Pancreas (tissue), 10 donors: ENCODE measurements around the gene DMKN. TPM values are rescaled to one million over a fixed set of nuclear protein-coding genes. Genes with fewer than 3 reads are reported as not detected.
"Not testable (repeated sequence)": the region's sequence is repeated elsewhere in the genome, so short reads cannot be mapped to it uniquely, and the experiment has no call there.

Experiments used
- ATAC-seq, 4 donors: fragments of 200-7000 bp; cut with Tn5 transposase; one replicate each; pipeline versions ENCODE4 v1.8.0 to v1.9.1; 2020; ENCODE audit warnings: mild to moderate bottlenecking in 4 of 4, moderate library complexity in 4 of 4
- DNase-seq, 6 donors: peaks; one replicate each; pipeline ENCODE4 v3.0.0-alpha.2; 2020
- FAIRE-seq: peaks from 2 replicates; lab custom pipeline; 2012; peaks lifted over from hg19 to GRCh38; lab: Jason Lieb, UNC
- H3K27ac ChIP-seq, 4 donors: fragments of 200-600 bp; sonication (generic); 1 replicate in 3 of 4; 2 replicates in 1 of 4; pipeline versions ENCODE4 v1.5.0 to v1.8.0; 2020
- H3K27me3 ChIP-seq, 4 donors: fragments of 200-600 bp; one replicate each; pipeline ENCODE4 v1.8.0; 2021
- H3K36me3 ChIP-seq, 3 donors: fragments of 200-600 bp; sonication (generic) in 1 of 3; one replicate each; pipeline versions ENCODE4 v1.5.0 to v1.8.0; 2020 to 2021
- H3K4me1 ChIP-seq, 3 donors: fragments of 200-600 bp; one replicate each; pipeline ENCODE4 v1.8.0; 2021
- H3K4me3 ChIP-seq, 4 donors: fragments of 200-600 bp; sonication (generic) in 2 of 4; one replicate each; pipeline versions ENCODE4 v1.5.0 to v1.8.0; 2020 to 2021
- H3K9me3 ChIP-seq, 4 donors: fragments of 200-600 bp; one replicate each; pipeline ENCODE4 v1.8.0; 2021
- WGBS, 2 donors: extraction: QIAGEN DNeasy Blood & Tissue Kit; methylation state at CpG; one replicate each; pipeline ENCODE4 v1.1.7; 2013; 5-methylcytosine and 5-hydroxymethylcytosine counted together
- intact Hi-C, 3 donors: fragments of 100-400 bp; cut with DNase I; formaldehyde crosslinking; loops; one replicate each; pipeline versions ENCODE4 v1.11.1 to v1.14.2; 2022
- polyA plus RNA-seq, 2 donors: library from polyadenylated mRNA; stranded (reverse); fragments of 200-250 nt; gene quantifications; one replicate each; pipeline ENCODE4 v1.2.3, GENCODE V29; 2013
- total RNA-seq, 6 donors: library from RNA; stranded (reverse); fragmentation: NEBNext Ultra II Directional in 4 of 6; extraction: Animal tissue kit (Norgen Biotek cat#: 25700) in 4 of 6; gene quantifications; one replicate each; pipeline versions ENCODE4 v1.2.1 to v1.2.4, GENCODE V29; 2021 to 2023
- TF ChIP-seq, protein P1 (sequence below), 4 donors: fragments of 200-600 bp; sonication (generic) in 3 of 4; IDR thresholded peaks; one replicate each; pipeline versions ENCODE4 v1.5.0 to v1.8.0; 2021; ENCODE audit warnings: antibody characterized with exemption in 4 of 4
- donor health status: healthy with polysubstance abuse.
- donor health status: DM: no; HTN: no; CAD: no; lungs with moderate emphysema.
- donor health status: DM: no; HTN: no; CAD: no.
- donor health status: control.
- donor health status: control.
- donor health status: Bipolar disorder and iron deficiency.
- donor health status: DM: yes; HTN: yes; CAD: no.
- donor health status: DM: no; HTN: no; CAD: no.
- donor health status: DM: no; HTN: no; CAD: no.
- donor health status: DM: yes; HTN: yes; CAD: no.

DMKN gene
- total and polyA plus RNA-seq, 8 donors = 48.5 to 197 (median 62.4) TPM

DNA sequence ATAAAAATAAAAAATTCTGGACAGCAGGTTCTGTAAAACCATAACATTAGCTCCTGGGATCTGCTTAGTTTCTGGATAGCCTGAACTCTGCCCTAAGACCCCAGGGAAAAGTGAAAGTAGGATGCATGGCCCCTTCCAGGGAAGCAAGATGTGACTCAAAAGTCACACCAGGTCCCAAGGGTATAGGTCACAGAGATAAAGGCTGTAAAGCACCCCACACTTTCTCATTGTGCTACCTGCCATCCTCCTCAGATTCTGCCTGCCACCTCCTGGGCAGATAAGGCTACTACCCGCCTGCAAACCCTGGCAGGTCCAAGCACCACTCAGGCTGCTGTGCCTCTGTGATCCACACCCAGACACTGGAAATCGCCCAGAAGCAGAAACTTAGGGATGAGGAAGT is 44.8 kb downstream of the DMKN start:
- Histone ChIP-seq H3K4me1 (no peaks in the 10 kb centered on the region), H3K4me3 (no peak overlapping the region), H3K27me3 (no peaks in the 10 kb centered on the region), H3K9me3 (no peaks in the 10 kb centered on the region), H3K27ac (no peak overlapping the region), H3K36me3 (no peaks in the 10 kb centered on the region)
- DNase-seq = peak; percentile 56 to 80 (median 70)
- intact Hi-C loops = loop anchor here in 1 of 3 donors (5.0 kb wide), 1 partner anchor 116 kb away; no protein-coding TSS in a partner anchor
- WGBS, 2 donors = 8 to 9% methylated on average over 2 of the region's 2 CpGs
- ATAC-seq = peak; percentile 85 to 100 (median 98)
- TF ChIP-seq, protein P1, sequence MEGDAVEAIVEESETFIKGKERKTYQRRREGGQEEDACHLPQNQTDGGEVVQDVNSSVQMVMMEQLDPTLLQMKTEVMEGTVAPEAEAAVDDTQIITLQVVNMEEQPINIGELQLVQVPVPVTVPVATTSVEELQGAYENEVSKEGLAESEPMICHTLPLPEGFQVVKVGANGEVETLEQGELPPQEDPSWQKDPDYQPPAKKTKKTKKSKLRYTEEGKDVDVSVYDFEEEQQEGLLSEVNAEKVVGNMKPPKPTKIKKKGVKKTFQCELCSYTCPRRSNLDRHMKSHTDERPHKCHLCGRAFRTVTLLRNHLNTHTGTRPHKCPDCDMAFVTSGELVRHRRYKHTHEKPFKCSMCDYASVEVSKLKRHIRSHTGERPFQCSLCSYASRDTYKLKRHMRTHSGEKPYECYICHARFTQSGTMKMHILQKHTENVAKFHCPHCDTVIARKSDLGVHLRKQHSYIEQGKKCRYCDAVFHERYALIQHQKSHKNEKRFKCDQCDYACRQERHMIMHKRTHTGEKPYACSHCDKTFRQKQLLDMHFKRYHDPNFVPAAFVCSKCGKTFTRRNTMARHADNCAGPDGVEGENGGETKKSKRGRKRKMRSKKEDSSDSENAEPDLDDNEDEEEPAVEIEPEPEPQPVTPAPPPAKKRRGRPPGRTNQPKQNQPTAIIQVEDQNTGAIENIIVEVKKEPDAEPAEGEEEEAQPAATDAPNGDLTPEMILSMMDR (IDR thresholded peaks at IDR 0.05) = peak; percentile 42 to 76 (median 70)
- no peak for FAIRE-seq

DNA sequence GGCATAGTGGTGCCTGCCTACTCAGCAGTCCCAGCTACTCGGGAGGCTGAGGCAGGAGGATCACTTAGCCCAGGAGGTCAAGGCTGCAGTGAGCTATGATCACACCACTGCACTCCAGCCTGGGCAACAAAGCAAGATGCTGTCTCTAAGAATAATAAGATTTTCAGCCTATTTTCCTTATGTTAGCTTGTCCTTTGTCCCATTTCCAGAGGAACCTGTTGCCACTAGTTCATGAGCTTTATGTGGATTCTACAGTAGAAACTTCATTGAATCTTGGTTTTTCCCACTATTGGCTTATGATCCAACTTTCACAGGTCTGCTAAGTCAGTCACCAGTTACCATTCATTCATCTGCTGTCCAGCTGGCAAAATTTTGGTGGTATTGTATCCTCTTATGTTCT is 47.2 kb downstream of the DMKN start:
- no peak for ATAC-seq
- no peak for FAIRE-seq
- Histone ChIP-seq H3K4me3 (no peak overlapping the region), H3K27ac (no peak overlapping the region), H3K4me1 (peaks cover 0 to 3% (median 0%) of the 10 kb centered on the region in 3 donors), H3K36me3 (no peaks in the 10 kb centered on the region), H3K9me3 (no peaks in the 10 kb centered on the region), H3K27me3 (no peaks in the 10 kb centered on the region)
- WGBS, 2 donors = 92 to 98% methylated on average over 1 of the region's 1 CpG
- TF ChIP-seq, protein P1 (IDR thresholded peaks at IDR 0.05) = no peak
- no peak for DNase-seq
- intact Hi-C loops = loop anchor here in 1 of 3 donors (5.0 kb wide), 1 partner anchor 114 kb away; no protein-coding TSS in a partner anchor

DNA sequence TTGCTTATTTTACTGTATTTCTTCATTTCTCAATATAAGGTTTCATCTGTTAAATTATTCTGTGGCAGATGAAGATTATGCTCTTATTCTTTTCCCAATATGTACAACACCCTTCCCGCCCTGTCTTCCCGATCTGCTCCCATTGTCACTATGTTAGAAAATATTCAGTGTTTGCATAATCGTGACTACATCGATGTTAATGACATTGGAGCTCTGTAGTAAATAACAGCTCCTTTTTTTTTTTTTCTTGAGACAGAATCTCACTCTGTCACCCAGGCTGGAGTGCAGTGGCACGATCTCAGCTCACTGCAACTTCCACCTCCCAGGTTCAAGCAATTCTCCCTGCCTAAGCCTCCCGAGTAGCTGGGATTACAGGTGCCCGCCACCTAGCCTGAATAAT is 50.5 kb downstream of the DMKN start:
- H3K9me3 ChIP-seq, DNase-seq, ATAC-seq, H3K27ac ChIP-seq, H3K27me3 ChIP-seq, intact Hi-C loops, H3K36me3 ChIP-seq, FAIRE-seq, H3K4me3 ChIP-seq: not testable (repeated sequence)
- WGBS, 2 donors = 73 to 77% methylated on average over 7 of the region's 7 CpGs
- H3K4me1 ChIP-seq = peaks cover 0 to 22% (median 16%) of the 10 kb centered on the region in 3 donors

DNA sequence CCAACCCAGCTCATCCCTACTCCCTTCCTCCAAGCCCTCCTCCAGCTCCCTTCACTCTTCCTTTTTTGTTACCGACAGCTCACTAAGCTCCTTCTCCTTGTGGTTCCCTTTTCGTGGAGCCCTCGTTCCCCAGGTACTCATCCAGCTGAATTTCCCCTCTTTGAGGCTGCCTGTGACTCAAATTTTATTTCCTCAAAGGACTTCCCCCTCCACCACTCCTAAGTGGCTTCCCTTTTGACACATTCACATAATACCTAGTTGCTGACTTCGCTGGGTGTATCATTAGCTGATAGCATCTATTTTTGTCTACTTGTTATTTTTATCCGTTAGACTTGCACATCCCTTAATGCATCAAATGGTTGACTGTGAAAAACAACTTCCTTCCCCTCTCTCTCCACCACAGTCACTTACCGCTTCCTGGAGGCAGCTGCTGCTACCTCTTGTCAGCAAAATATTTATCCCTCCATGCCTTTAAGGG is 50.9 kb downstream of the DMKN start:
- WGBS, 2 donors = 70 to 75% methylated on average over 6 of the region's 6 CpGs
- no peak overlapping the region for H3K27ac ChIP-seq
- no peaks in the 10 kb centered on the region for H3K36me3 ChIP-seq
- H3K4me3 ChIP-seq = no peak overlapping the region
- H3K4me1 ChIP-seq = peaks cover 0 to 27% (median 16%) of the 10 kb centered on the region in 3 donors
- DNase-seq (no peak), ATAC-seq (peak in 3 of 4 donors; percentile 1 to 31 (median 2)), FAIRE-seq (no peak)
- intact Hi-C loops = no loop called here
- no peaks in the 10 kb centered on the region for H3K9me3 ChIP-seq
- H3K27me3 ChIP-seq = no peaks in the 10 kb centered on the region
- TF ChIP-seq, protein P1 (IDR thresholded peaks at IDR 0.05) = no peak

DNA sequence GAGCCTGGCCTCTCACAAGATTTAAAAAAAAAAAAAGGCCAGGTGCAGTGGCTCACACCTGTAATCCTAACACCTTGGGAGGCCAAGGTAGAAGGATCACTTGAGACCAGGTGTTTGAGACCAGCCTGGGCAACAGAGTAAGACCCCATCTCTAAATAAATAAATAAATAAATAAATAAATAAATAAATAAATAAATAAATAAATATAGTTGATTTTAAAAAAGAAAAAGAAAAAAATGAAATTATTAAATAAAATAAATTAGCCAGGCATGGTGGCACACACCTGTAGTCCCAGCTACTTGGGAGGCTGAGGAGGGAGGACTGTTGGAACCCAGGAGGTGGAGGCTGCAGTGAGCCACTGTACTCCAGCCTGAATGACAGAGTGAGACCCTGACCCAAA is 51.7 kb downstream of the DMKN start:
- H3K4me1 ChIP-seq = peaks cover 0 to 27% (median 16%) of the 10 kb centered on the region in 3 donors
- H3K4me3 ChIP-seq, intact Hi-C loops, DNase-seq, ATAC-seq, H3K36me3 ChIP-seq, H3K9me3 ChIP-seq, FAIRE-seq, H3K27ac ChIP-seq, H3K27me3 ChIP-seq: not testable (repeated sequence)

DNA sequence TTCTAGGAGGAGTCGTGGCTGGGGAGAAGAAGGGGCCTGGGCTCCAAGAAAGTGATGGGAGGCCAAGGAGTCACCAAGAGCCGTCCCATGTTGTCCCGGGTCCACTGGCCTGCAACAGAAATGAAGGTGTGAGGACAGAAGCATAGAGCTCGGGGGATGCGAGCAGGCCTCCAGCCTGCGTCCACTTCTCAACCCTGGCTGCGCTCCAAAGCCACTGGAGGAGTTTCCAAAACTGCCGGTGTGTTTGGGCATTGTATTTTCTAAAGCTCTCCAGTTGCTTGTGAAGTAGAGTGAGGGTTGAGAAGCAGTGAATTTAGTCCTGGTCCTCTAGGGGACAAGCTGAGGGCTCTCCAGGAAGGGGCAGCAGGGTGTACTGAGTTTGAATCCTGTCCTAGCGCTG is 52.4 kb downstream of the DMKN start:
- peaks cover 0 to 27% (median 16%) of the 10 kb centered on the region in 3 donors for H3K4me1 ChIP-seq
- intact Hi-C loops = no loop called here
- no peak for FAIRE-seq

More for the DNA sequence above, 52.4 kb downstream of the DMKN start:
- H3K27ac ChIP-seq = no peak overlapping the region
- TF ChIP-seq, protein P1 (IDR thresholded peaks at IDR 0.05) = no peak
- no peaks in the 10 kb centered on the region for H3K36me3 ChIP-seq
- no peaks in the 10 kb centered on the region for H3K9me3 ChIP-seq
- DNase-seq (no peak), ATAC-seq (no peak)
- 85 to 87% methylated on average over 9 of the region's 9 CpGs for WGBS, 2 donors
- H3K27me3 ChIP-seq = no peaks in the 10 kb centered on the region
- no peak overlapping the region for H3K4me3 ChIP-seq
